Omental fat pad (tissue), 4 donors: ENCODE data around the gene ARHGAP5. TPM values are rescaled to one million over a fixed set of nuclear protein-coding genes. Genes with fewer than 3 reads are reported as not detected.

Source experiments
- ATAC-seq: fragments of 150-250 bp; one replicate; pipeline ENCODE4 v1.9.1; 2016; ENCODE audit warnings: mild to moderate bottlenecking, moderate library complexity; ENCODE audit not compliant: low FRiP score
- DNase-seq: peaks from one replicate; pipeline ENCODE4 v3.0.0-alpha.2; 2019; ENCODE audit warnings: low spot score
- CTCF ChIP-seq, 3 donors: fragments of 450-650 bp; IDR thresholded peaks; one replicate each; pipeline ENCODE4 v1.5.1; 2016 to 2017; ENCODE audit warnings: antibody characterized with exemption in 3 of 3, mild to moderate bottlenecking in 3 of 3, moderate library complexity in 2 of 3
- total RNA-seq, 4 donors: library from RNA; depleted of rRNA; stranded (reverse); fragments of >200 nt; gene quantifications; one replicate each; pipeline ENCODE4 v1.1.0, GENCODE V29; 2016

Gene ARHGAP5
- total RNA-seq, 4 donors from 2014 or later: 116 to 125 (median 121) TPM

GRCh38 chr14:32171469-32171868, 94.4 kb downstream of the ARHGAP5 start:
- TF ChIP-seq CTCF (IDR thresholded peaks at IDR 0.05): no peak
- ATAC-seq (no peak), DNase-seq (no peak)

DNA sequence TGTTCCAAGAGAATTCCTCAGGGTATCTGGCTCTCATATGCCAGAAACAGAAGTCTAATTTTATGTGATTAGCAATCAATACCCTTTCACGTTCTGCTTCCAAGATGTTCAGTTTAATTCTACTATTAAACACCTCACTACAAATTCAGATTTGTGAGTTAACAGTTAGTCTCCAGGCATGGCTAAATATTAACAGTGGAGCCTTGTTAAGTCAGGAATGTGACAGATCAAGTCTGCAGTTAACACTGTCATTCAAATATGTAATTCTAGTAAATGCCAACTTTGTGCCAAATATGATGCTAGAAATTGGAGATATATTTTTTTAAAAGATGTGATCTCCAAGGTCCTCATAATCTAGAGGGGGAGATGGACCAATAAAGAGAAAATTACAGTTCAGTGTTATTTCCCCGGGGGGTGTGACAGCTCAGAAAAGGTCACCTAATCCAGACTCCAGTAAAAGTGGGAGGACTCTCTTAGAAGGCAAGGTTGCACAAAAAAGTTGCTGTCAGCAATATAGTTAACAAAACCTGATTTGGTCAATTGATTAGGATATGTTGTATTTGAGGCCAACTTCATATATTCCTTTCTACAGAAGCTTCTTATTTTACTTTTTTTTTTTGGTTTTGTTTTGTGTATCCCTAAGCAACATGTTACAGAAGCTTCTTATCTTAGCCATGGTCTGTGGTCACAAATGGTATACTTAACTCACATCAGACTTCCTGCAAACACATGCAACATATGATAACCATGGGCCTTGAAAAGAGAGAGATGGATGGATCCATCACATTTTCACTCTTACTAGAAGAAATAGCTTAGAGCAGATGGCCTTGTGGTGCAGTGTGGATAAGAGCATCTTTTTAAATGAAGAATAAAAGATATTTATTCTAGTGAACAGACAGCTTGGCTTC, 106.3 kb downstream of the ARHGAP5 start:
- TF ChIP-seq CTCF (IDR thresholded peaks at IDR 0.05): no peak
- DNase-seq: no peak
- no peak for ATAC-seq

GRCh38 chr14:32185097-32185496, 108.0 kb downstream of the ARHGAP5 start:
- no peak for DNase-seq
- TF ChIP-seq CTCF (IDR thresholded peaks at IDR 0.05): no peak
- no peak for ATAC-seq

- DNase-seq (no peak), ATAC-seq (no peak)
- TF ChIP-seq CTCF (IDR thresholded peaks at IDR 0.05): no peak
These were observed 109.1 kb downstream of the ARHGAP5 start for GRCh38 chr14:32186248-32186647.

GRCh38 chr14:32189811-32190210, 112.7 kb downstream of the ARHGAP5 start:
- TF ChIP-seq CTCF (IDR thresholded peaks at IDR 0.05): no peak

DNA sequence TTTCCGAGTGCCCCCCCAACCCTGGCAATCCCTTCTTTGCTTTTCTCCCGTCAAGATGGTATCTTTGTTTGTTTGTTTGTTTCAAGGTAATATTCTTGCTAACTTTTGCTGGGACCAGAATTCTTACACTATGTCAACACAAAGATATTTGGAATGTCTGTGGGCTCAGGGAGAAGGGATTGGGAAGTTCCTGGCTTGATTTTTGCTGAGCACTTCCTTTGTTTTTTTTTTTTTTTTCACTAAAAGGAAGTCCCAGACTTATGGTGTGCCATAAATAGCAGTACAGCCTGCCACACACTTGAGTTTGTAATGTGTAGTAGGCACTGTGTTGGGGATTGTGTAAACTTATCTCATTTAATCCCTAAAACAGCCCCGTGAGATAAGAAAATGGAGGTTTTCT, 113.6 kb downstream of the ARHGAP5 start:
- TF ChIP-seq CTCF (IDR thresholded peaks at IDR 0.05): no peak
- no peak for DNase-seq
- no peak for ATAC-seq

More at GRCh38 chr14:32189811-32190210, 112.7 kb downstream of the ARHGAP5 start:
- ATAC-seq (no peak), DNase-seq (no peak)
